CD4-positive, CD25-positive, alpha-beta regulatory T cell (primary cell): Measurements from ENCODE around the gene TMEM179. TPM values are rescaled to one million over a fixed set of nuclear protein-coding genes. Genes with fewer than 3 reads are reported as not detected.

Experiments used
- ATAC-seq, 2 donors: fragments of 150-1000 bp; cut with Tn5 transposase; one replicate each; pipeline ENCODE4 v1.10.0; 2021; ENCODE audit warnings: low read depth in 2 of 2, moderate number of reproducible peaks in 2 of 2, moderate library complexity in 1 of 2
- DNase-seq, 3 donors: peaks; one replicate each; pipeline versions ENCODE4 v3.0.0 to v3.0.0-alpha.2; 2012 to 2022; ENCODE audit warnings: mixed read lengths in 1 of 3
- H3K27ac ChIP-seq: one replicate; pipeline ENCODE4 v1.7.0; 2013; ENCODE audit warnings: mild to moderate bottlenecking, low read length; ENCODE audit not compliant: insufficient read depth, poor library complexity, severe bottlenecking
- H3K27me3 ChIP-seq: one replicate; pipeline ENCODE4 v1.7.0; 2013; ENCODE audit warnings: low read length; ENCODE audit not compliant: control insufficient read depth, insufficient read depth
- H3K36me3 ChIP-seq: one replicate; pipeline ENCODE4 v1.7.0; 2013; ENCODE audit warnings: mild to moderate bottlenecking, low read length, moderate library complexity; ENCODE audit not compliant: control insufficient read depth, insufficient read depth
- H3K4me1 ChIP-seq: 2 replicates; pipeline ENCODE4 v1.7.0; 2013; ENCODE audit warnings: mild to moderate bottlenecking, low read length; ENCODE audit not compliant: insufficient read depth, control insufficient read depth, poor library complexity, severe bottlenecking
- H3K4me3 ChIP-seq: one replicate; pipeline ENCODE4 v1.7.0; 2013; ENCODE audit warnings: low read depth, mild to moderate bottlenecking, low read length, moderate library complexity
- H3K9me3 ChIP-seq, 2 experiments: 1 replicate in 1 of 2; 2 replicates in 1 of 2; pipeline ENCODE4 v1.7.0; 2013; ENCODE audit warnings: low read length in 2 of 2, mild to moderate bottlenecking in 1 of 2, moderate library complexity in 1 of 2; ENCODE audit not compliant: control insufficient read depth in 2 of 2
- H3K27ac Mint-ChIP-seq, 3 donors: one replicate each; pipeline ENCODE4 v1.8.0; 2020 to 2022; ENCODE audit warnings: mild to moderate bottlenecking in 3 of 3, mixed read lengths in 3 of 3, moderate library complexity in 2 of 3
- H3K27me3 Mint-ChIP-seq: one replicate; pipeline ENCODE4 v1.8.0; 2022; ENCODE audit warnings: mild to moderate bottlenecking, mixed read lengths
- H3K36me3 Mint-ChIP-seq: one replicate; pipeline ENCODE4 v1.8.0; 2020; ENCODE audit warnings: mixed read lengths
- H3K4me1 Mint-ChIP-seq, 4 donors: one replicate each; pipeline ENCODE4 v1.8.0; 2020 to 2022; ENCODE audit warnings: mixed read lengths in 4 of 4, mild to moderate bottlenecking in 1 of 4
- H3K4me3 Mint-ChIP-seq, 4 donors: one replicate each; pipeline ENCODE4 v1.8.0; 2020 to 2022; ENCODE audit warnings: mild to moderate bottlenecking in 4 of 4, mixed read lengths in 4 of 4, moderate library complexity in 3 of 4
- H3K9me3 Mint-ChIP-seq, 7 donors: one replicate each; pipeline ENCODE4 v1.8.0; 2020 to 2022; ENCODE audit warnings: mixed read lengths in 7 of 7, mild to moderate bottlenecking in 3 of 7, moderate library complexity in 2 of 7
- polyA plus RNA-seq, 4 donors: library from polyadenylated mRNA; unstranded; fragments of 300-500 nt; fragmentation: Illumina TruSeq; gene quantifications; one replicate each; pipeline ENCODE4 v1.2.3, GENCODE V29; 2021
- total RNA-seq: library from RNA; stranded (reverse); gene quantifications from one replicate; pipeline ENCODE4 v1.2.3, GENCODE V29; 2022

Gene TMEM179
- total and polyA plus RNA-seq, 5 donors from 2014 or later: not detected

GRCh38 chr14:104596927-104597351 lies 7.6 kb downstream of the TMEM179 start:
- Mint-ChIP-seq H3K9me3 (no peaks in the 10 kb centered on the region), H3K4me3 (no peak overlapping the region), H3K27ac (no peak overlapping the region), H3K27me3 (peaks cover 12% of the 10 kb centered on the region), H3K4me1 (peaks cover 0 to 4% (median under 1%) of the 10 kb centered on the region in 4 donors), H3K36me3 (no peaks in the 10 kb centered on the region)
- no peak overlapping the region for H3K4me3 ChIP-seq
- ATAC-seq (no peak), DNase-seq (no peak)
- H3K9me3 ChIP-seq: no peaks in the 10 kb centered on the region
- H3K4me1 ChIP-seq: no peaks in the 10 kb centered on the region
- H3K36me3 ChIP-seq: no peaks in the 10 kb centered on the region
- H3K27ac ChIP-seq: no peak overlapping the region
- no peaks in the 10 kb centered on the region for H3K27me3 ChIP-seq

- peaks cover 0 to 4% (median under 1%) of the 10 kb centered on the region in 4 donors for H3K4me1 Mint-ChIP-seq
- no peaks in the 10 kb centered on the region for H3K36me3 Mint-ChIP-seq
- DNase-seq: no peak
- Histone ChIP-seq H3K4me1 (no peaks in the 10 kb centered on the region), H3K4me3 (no peak overlapping the region), H3K27me3 (no peaks in the 10 kb centered on the region), H3K27ac (no peak overlapping the region), H3K9me3 (no peaks in the 10 kb centered on the region), H3K36me3 (no peaks in the 10 kb centered on the region)
- H3K9me3 Mint-ChIP-seq: no peaks in the 10 kb centered on the region
- peaks cover 12% of the 10 kb centered on the region for H3K27me3 Mint-ChIP-seq
- no peak overlapping the region for H3K4me3 Mint-ChIP-seq
- H3K27ac Mint-ChIP-seq: no peak overlapping the region
- ATAC-seq: no peak
Measured at GRCh38 chr14:104596451-104596918, 8.1 kb downstream of the TMEM179 start.

GRCh38 chr14:104595911-104596450 lies 8.6 kb downstream of the TMEM179 start:
- ATAC-seq (no peak), DNase-seq (no peak)
- Mint-ChIP-seq H3K27ac (no peak overlapping the region), H3K4me3 (no peak overlapping the region), H3K4me1 (peaks cover 0 to 4% (median under 1%) of the 10 kb centered on the region in 4 donors), H3K36me3 (no peaks in the 10 kb centered on the region), H3K9me3 (no peaks in the 10 kb centered on the region), H3K27me3 (peaks cover 12% of the 10 kb centered on the region)
- H3K4me3 ChIP-seq: no peak overlapping the region
- no peaks in the 10 kb centered on the region for H3K27me3 ChIP-seq
- H3K27ac ChIP-seq: no peak overlapping the region
- H3K9me3 ChIP-seq: no peaks in the 10 kb centered on the region
- no peaks in the 10 kb centered on the region for H3K4me1 ChIP-seq
- H3K36me3 ChIP-seq: no peaks in the 10 kb centered on the region

- H3K27ac Mint-ChIP-seq: no peak overlapping the region
- H3K4me1 ChIP-seq: no peaks in the 10 kb centered on the region
- no peak overlapping the region for H3K4me3 ChIP-seq
- H3K27ac ChIP-seq: no peak overlapping the region
- H3K27me3 Mint-ChIP-seq: peaks cover 6% of the 10 kb centered on the region
- H3K4me1 Mint-ChIP-seq: peaks cover 0 to under 1% (median 0%) of the 10 kb centered on the region in 4 donors
- H3K4me3 Mint-ChIP-seq: no peak overlapping the region
- ATAC-seq (no peak), DNase-seq (no peak)
- no peaks in the 10 kb centered on the region for H3K36me3 ChIP-seq
- H3K36me3 Mint-ChIP-seq: no peaks in the 10 kb centered on the region
- no peaks in the 10 kb centered on the region for H3K27me3 ChIP-seq
- no peaks in the 10 kb centered on the region for H3K9me3 Mint-ChIP-seq
- no peaks in the 10 kb centered on the region for H3K9me3 ChIP-seq
Measured at GRCh38 chr14:104595116-104595675, 9.4 kb downstream of the TMEM179 start.

GRCh38 chr14:104594310-104595046 lies 10.1 kb downstream of the TMEM179 start:
- H3K9me3 ChIP-seq: no peaks in the 10 kb centered on the region
- Mint-ChIP-seq H3K4me3 (no peak overlapping the region), H3K9me3 (no peaks in the 10 kb centered on the region), H3K4me1 (no peaks in the 10 kb centered on the region), H3K27me3 (peaks cover 5% of the 10 kb centered on the region), H3K36me3 (no peaks in the 10 kb centered on the region), H3K27ac (no peak overlapping the region)
- DNase-seq (no peak), ATAC-seq (no peak)
- H3K36me3 ChIP-seq: no peaks in the 10 kb centered on the region
- no peak overlapping the region for H3K27ac ChIP-seq
- H3K4me1 ChIP-seq: no peaks in the 10 kb centered on the region
- H3K4me3 ChIP-seq: no peak overlapping the region
- H3K27me3 ChIP-seq: no peaks in the 10 kb centered on the region

GRCh38 chr14:104593710-104594136 lies 10.8 kb downstream of the TMEM179 start:
- no peaks in the 10 kb centered on the region for H3K27me3 ChIP-seq
- DNase-seq: no peak
- no peaks in the 10 kb centered on the region for H3K9me3 Mint-ChIP-seq
- H3K4me1 ChIP-seq: no peaks in the 10 kb centered on the region
- H3K4me1 Mint-ChIP-seq: no peaks in the 10 kb centered on the region
- H3K36me3 Mint-ChIP-seq: no peaks in the 10 kb centered on the region
- no peaks in the 10 kb centered on the region for H3K36me3 ChIP-seq
- no peak overlapping the region for H3K4me3 Mint-ChIP-seq
- ATAC-seq: no peak
- no peak overlapping the region for H3K27ac ChIP-seq
- no peaks in the 10 kb centered on the region for H3K9me3 ChIP-seq
- no peak overlapping the region for H3K4me3 ChIP-seq
- H3K27me3 Mint-ChIP-seq: peaks cover 5% of the 10 kb centered on the region
- H3K27ac Mint-ChIP-seq: no peak overlapping the region

- no peaks in the 10 kb centered on the region for H3K4me1 Mint-ChIP-seq
- Histone ChIP-seq H3K36me3 (no peaks in the 10 kb centered on the region), H3K27me3 (no peaks in the 10 kb centered on the region), H3K4me3 (no peak overlapping the region), H3K9me3 (no peaks in the 10 kb centered on the region), H3K4me1 (no peaks in the 10 kb centered on the region), H3K27ac (no peak overlapping the region)
- H3K4me3 Mint-ChIP-seq: no peak overlapping the region
- H3K27me3 Mint-ChIP-seq: peaks cover 5% of the 10 kb centered on the region
- H3K36me3 Mint-ChIP-seq: no peaks in the 10 kb centered on the region
- no peak for DNase-seq
- H3K27ac Mint-ChIP-seq: no peak overlapping the region
- ATAC-seq: no peak
- no peaks in the 10 kb centered on the region for H3K9me3 Mint-ChIP-seq
Measured at GRCh38 chr14:104593241-104593701, 11.3 kb downstream of the TMEM179 start.
